Sigmoid colon (tissue), 7 donors: Measurements from ENCODE around the gene CFAP97D2. TPM values are rescaled to one million over a fixed set of nuclear protein-coding genes. Genes with fewer than 3 reads are reported as not detected.
"Not testable (repeated sequence)": the region's sequence is repeated elsewhere in the genome, so short reads cannot be mapped to it uniquely, and the experiment has no call there.

ENCODE experiments used
- DNase-seq: peaks from one replicate; pipeline ENCODE4 v3.0.0-alpha.2; 2019
- H3K27ac ChIP-seq, 4 donors: fragments of 200-600 bp; sonication (generic); one replicate each; pipeline ENCODE4 v1.5.1; 2016 to 2019; ENCODE audit warnings: mild to moderate bottlenecking in 1 of 4
- H3K27me3 ChIP-seq, 3 donors: fragments of 200-600 bp; sonication (generic); one replicate each; pipeline ENCODE4 v1.5.1; 2019; ENCODE audit warnings: mild to moderate bottlenecking in 1 of 3
- H3K36me3 ChIP-seq, 4 donors: fragments of 200-600 bp; sonication (generic); one replicate each; pipeline ENCODE4 v1.5.1; 2016 to 2019
- H3K4me1 ChIP-seq, 4 donors: fragments of 200-600 bp; sonication (generic); one replicate each; pipeline ENCODE4 v1.5.1; 2017 to 2019
- H3K4me3 ChIP-seq, 4 donors: fragments of 200-600 bp; sonication (generic); one replicate each; pipeline ENCODE4 v1.5.1; 2017 to 2019; ENCODE audit warnings: mild to moderate bottlenecking in 2 of 4, moderate library complexity in 1 of 4
- H3K9me3 ChIP-seq, 4 donors: fragments of 200-600 bp in 3 of 4; sonication (generic) in 3 of 4; one replicate each; pipeline versions ENCODE4 v1.5.1 to v1.6.1; 2013 to 2019
- EP300 ChIP-seq, 4 donors: sonication (generic); formaldehyde crosslinking; IDR thresholded peaks; one replicate each; pipeline ENCODE4 v1.6.1; 2017; ENCODE audit warnings: antibody characterized with exemption in 4 of 4
- POLR2A ChIP-seq, 2 donors: fragments of 450-650 bp; IDR thresholded peaks; one replicate each; pipeline ENCODE4 v1.6.1; 2016; ENCODE audit warnings: antibody characterized with exemption in 2 of 2, mild to moderate bottlenecking in 2 of 2, moderate library complexity in 2 of 2
- POLR2AphosphoS5 ChIP-seq, 4 donors: sonication (generic); formaldehyde crosslinking; IDR thresholded peaks; one replicate each; pipeline ENCODE4 v1.6.1; 2017; ENCODE audit warnings: antibody characterized with exemption in 4 of 4
- WGBS, 2 donors: extraction: QIAGEN DNeasy Blood & Tissue Kit; methylation state at CpG; one replicate each; pipeline ENCODE4 v1.1.7; 2013; 5-methylcytosine and 5-hydroxymethylcytosine counted together
- intact Hi-C: fragments of 100-400 bp; cut with DNase I; formaldehyde crosslinking; loops from one replicate; pipeline ENCODE4 v1.15.1; 2023
- polyA plus RNA-seq, 3 donors: library from polyadenylated mRNA; stranded (reverse); fragments of 200-250 nt; gene quantifications; one replicate each; pipeline ENCODE4 v1.2.3, GENCODE V29; 2013
- total RNA-seq, 4 donors: library from RNA; depleted of rRNA; stranded (reverse); fragments of >200 nt; gene quantifications; one replicate each; pipeline ENCODE4 v1.1.0, GENCODE V29; 2016
- TF ChIP-seq, protein P1 (sequence below), 4 experiments: fragments of 450-650 bp in 3 of 4; fragments of 200-600 bp in 1 of 4; IDR thresholded peaks; one replicate each; pipeline ENCODE4 v1.5.1; 2016 to 2019; ENCODE audit warnings: antibody characterized with exemption in 4 of 4, mild to moderate bottlenecking in 3 of 4, moderate library complexity in 2 of 4
- donor health status: healthy with polysubstance abuse.
- donor health status: Bipolar disorder and iron deficiency.
- donor health status: healthy.

The CFAP97D2 gene
- total and polyA plus RNA-seq, 7 donors: 0.04 TPM; not detected in 6

DNA sequence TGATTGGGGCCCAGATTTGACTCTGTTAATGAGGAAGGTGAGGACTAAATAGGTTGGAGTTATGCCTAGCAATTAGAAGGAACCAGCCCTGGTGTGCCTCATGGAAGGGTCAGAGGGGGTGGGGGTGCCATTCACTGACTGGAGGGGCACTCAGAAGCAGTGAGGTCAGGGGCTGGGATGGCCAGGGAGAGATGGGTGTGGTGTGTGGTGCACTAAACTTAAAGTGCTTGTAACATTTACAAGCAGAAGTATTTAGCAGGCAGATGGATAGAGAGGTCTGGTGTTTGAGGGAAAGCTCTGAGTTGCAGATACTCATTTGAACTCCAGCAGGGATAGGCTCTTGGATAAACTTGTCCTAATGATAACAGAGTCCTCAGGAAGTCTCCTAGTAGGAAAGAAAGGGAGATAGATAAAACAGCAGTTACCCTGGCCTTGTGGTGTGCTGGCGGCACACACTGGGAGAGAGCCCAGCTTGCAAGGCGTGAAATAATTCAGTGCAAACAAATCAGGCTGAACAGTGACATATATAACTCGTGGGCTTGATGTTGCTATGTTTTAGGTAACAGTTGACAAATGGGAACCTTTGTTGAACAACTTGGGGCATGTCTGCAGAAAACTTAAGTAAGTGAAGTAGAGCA lies 82.4 kb downstream of the CFAP97D2 start:
- Histone ChIP-seq H3K4me3 (no peak overlapping the region), H3K27me3 (no peaks in the 10 kb centered on the region), H3K36me3 (peaks cover 20 to 100% (median 72%) of the 10 kb centered on the region in 4 donors), H3K27ac (no peak overlapping the region), H3K4me1 (no peaks in the 10 kb centered on the region), H3K9me3 (no peaks in the 10 kb centered on the region)
- WGBS, 2 donors: 37 to 52% methylated on average over 3 of the region's 3 CpGs
- TF ChIP-seq EP300 (IDR thresholded peaks at IDR 0.05) (no peak), POLR2AphosphoS5 (IDR thresholded peaks at IDR 0.05) (no peak), POLR2A (IDR thresholded peaks at IDR 0.05) (no peak)
- TF ChIP-seq, protein P1, sequence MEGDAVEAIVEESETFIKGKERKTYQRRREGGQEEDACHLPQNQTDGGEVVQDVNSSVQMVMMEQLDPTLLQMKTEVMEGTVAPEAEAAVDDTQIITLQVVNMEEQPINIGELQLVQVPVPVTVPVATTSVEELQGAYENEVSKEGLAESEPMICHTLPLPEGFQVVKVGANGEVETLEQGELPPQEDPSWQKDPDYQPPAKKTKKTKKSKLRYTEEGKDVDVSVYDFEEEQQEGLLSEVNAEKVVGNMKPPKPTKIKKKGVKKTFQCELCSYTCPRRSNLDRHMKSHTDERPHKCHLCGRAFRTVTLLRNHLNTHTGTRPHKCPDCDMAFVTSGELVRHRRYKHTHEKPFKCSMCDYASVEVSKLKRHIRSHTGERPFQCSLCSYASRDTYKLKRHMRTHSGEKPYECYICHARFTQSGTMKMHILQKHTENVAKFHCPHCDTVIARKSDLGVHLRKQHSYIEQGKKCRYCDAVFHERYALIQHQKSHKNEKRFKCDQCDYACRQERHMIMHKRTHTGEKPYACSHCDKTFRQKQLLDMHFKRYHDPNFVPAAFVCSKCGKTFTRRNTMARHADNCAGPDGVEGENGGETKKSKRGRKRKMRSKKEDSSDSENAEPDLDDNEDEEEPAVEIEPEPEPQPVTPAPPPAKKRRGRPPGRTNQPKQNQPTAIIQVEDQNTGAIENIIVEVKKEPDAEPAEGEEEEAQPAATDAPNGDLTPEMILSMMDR (IDR thresholded peaks at IDR 0.05): no peak
- intact Hi-C loops: no loop called here
- no peak for DNase-seq

DNA sequence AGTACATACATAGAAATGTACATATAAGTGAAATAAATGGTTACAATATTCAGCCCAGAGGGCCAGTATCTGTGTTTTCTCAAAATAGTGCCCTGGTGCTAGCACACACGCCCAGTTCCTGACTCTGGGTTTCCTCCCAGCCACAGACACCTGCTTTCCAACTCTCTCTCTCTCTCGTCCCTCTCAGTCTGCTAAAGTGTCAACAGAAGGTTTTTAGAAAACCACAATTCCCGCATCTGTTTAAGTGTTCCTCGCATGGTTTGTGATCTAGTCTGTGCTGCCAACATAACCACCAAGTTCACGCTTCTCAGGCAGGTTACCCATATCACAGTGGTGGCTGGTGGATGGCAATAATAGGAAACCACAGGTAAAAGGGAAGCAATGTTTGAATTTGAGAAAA lies 84.5 kb downstream of the CFAP97D2 start:
- H3K27me3 ChIP-seq: no peaks in the 10 kb centered on the region
- WGBS, 2 donors: 49 to 81% methylated on average over 5 of the region's 5 CpGs
- no peaks in the 10 kb centered on the region for H3K9me3 ChIP-seq
- peaks cover 20 to 100% (median 71%) of the 10 kb centered on the region in 4 donors for H3K36me3 ChIP-seq
- intact Hi-C loops: no loop called here
- TF ChIP-seq POLR2A (IDR thresholded peaks at IDR 0.05) (no peak), EP300 (IDR thresholded peaks at IDR 0.05) (no peak), POLR2AphosphoS5 (IDR thresholded peaks at IDR 0.05) (no peak)
- TF ChIP-seq, protein P1 (IDR thresholded peaks at IDR 0.05): no peak
- H3K4me3 ChIP-seq: no peak overlapping the region
- no peak for DNase-seq
- H3K4me1 ChIP-seq: no peaks in the 10 kb centered on the region
- no peak overlapping the region for H3K27ac ChIP-seq

DNA sequence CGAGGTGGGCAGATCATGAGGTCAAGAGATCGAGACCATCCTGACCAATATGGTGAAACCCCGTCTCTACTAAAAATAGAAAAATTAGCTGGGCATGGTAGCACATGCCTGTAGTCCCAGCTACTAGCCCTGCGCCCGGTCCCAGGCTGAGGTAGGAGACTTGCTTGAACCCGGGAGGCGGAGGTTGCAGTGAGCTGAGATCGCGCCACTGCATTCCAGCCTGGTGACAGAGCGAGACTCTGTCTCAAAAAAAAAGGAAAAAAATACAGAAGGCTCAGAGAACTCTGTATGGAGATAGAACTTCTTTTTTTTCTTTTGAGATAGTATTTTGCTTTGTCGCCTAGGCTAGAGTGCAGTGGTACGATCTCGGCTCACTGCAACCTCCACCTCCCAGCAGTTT lies 85.3 kb downstream of the CFAP97D2 start:
- H3K9me3 ChIP-seq, H3K4me3 ChIP-seq, H3K4me1 ChIP-seq, H3K27me3 ChIP-seq, intact Hi-C loops, DNase-seq, H3K27ac ChIP-seq: not testable (repeated sequence)
- H3K36me3 ChIP-seq: peaks cover 20 to 100% (median 73%) of the 10 kb centered on the region in 4 donors
- WGBS, 2 donors: 96 to 98% methylated on average over 13 of the region's 13 CpGs

- no peak overlapping the region for H3K4me3 ChIP-seq
- no peak for DNase-seq
- no peaks in the 10 kb centered on the region for H3K27me3 ChIP-seq
- peaks cover 13 to 100% (median 70%) of the 10 kb centered on the region in 4 donors for H3K36me3 ChIP-seq
- intact Hi-C loops: no loop called here
- WGBS, 2 donors: 92 to 94% methylated on average over 8 of the region's 8 CpGs
- no peaks in the 10 kb centered on the region for H3K4me1 ChIP-seq
- no peaks in the 10 kb centered on the region for H3K9me3 ChIP-seq
- no peak overlapping the region for H3K27ac ChIP-seq
- TF ChIP-seq POLR2A (IDR thresholded peaks at IDR 0.05) (no peak), EP300 (IDR thresholded peaks at IDR 0.05) (no peak), POLR2AphosphoS5 (IDR thresholded peaks at IDR 0.05) (no peak)
- TF ChIP-seq, protein P1 (IDR thresholded peaks at IDR 0.05): no peak
Observed at GRCh38 chr13:114264886-114265611, 86.0 kb downstream of the CFAP97D2 start.

DNA sequence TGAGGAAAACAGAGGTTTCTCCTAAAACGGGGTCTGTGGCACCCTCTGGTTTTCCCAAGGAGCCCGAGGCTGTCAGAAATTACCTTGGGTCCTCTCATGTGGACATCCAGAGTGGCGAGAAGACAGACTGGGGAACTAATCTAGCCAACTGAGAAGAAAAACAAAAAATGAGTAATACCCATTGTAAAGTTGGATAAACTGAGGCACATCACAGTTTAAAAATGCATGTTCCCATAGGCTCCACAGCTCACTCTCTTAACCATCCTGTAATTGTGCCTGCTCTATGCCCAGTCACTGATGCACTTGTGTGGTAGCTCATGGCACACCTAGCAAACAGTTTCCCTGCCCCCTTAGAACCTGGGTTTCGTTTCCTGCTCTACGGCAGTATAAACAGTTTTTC lies 87.2 kb downstream of the CFAP97D2 start:
- peaks cover 7 to 93% (median 59%) of the 10 kb centered on the region in 4 donors for H3K36me3 ChIP-seq
- 91 to 95% methylated on average over 5 of the region's 5 CpGs for WGBS, 2 donors
- H3K4me1 ChIP-seq: no peaks in the 10 kb centered on the region
- no peak overlapping the region for H3K4me3 ChIP-seq
- no peak for TF ChIP-seq POLR2A (IDR thresholded peaks at IDR 0.05)
- TF ChIP-seq POLR2AphosphoS5 (IDR thresholded peaks at IDR 0.05): no peak
- no peak for TF ChIP-seq EP300 (IDR thresholded peaks at IDR 0.05)
- TF ChIP-seq, protein P1 (IDR thresholded peaks at IDR 0.05): no peak
- intact Hi-C loops: no loop called here
- no peak overlapping the region for H3K27ac ChIP-seq
- DNase-seq: no peak
- no peaks in the 10 kb centered on the region for H3K27me3 ChIP-seq
- H3K9me3 ChIP-seq: no peaks in the 10 kb centered on the region
